PC-9 (cell line): ENCODE results near the gene CPEB3.

Experiments
- CTCF ChIP-seq: fragments of 200-600 bp; sonication (generic); conservative IDR thresholded peaks from 2 replicates; pipeline ENCODE4 v1.6.1; 2017; ENCODE audit warnings: mixed run types, antibody characterized with exemption, mild to moderate bottlenecking, moderate library complexity
- EZH2 ChIP-seq: fragments of 200-600 bp; sonication (generic); IDR thresholded peaks from 2 replicates; pipeline ENCODE4 v1.8.0; 2017; ENCODE audit warnings: antibody characterized with exemption, low read depth

- TF ChIP-seq CTCF (no peak), EZH2 (no peak)
Measured at GRCh38 chr10:92014620-92015019, 276.3 kb downstream of the CPEB3 start.
